NCI-H2196 treated with DMSO at 0.1 percent for 48 hours (cell line): Measurements from ENCODE around the gene MB21D2.
"Not testable (repeated sequence)": the region's sequence is repeated elsewhere in the genome, so short reads cannot be mapped to it uniquely, and the experiment has no call there.

Source experiments
- DNase-seq: peaks from one replicate; lab custom pipeline; 2025; ENCODE audit not compliant: unreplicated experiment; lab: John Stamatoyannopoulos, UW

The MB21D2 gene

GRCh38 chr3:192812743-192813383, 104.8 kb downstream of the MB21D2 start:
- DNase-seq, result peak; percentile 59

- no peak for DNase-seq
Observed at GRCh38 chr3:192805711-192806110, 111.9 kb downstream of the MB21D2 start.

GRCh38 chr3:192804502-192804901, 113.2 kb downstream of the MB21D2 start:
- no peak for DNase-seq

GRCh38 chr3:192802957-192803899, 114.4 kb downstream of the MB21D2 start:
- DNase-seq, result peak; percentile 77

GRCh38 chr3:192801985-192802384, 115.7 kb downstream of the MB21D2 start:
- DNase-seq, result no peak

GRCh38 chr3:192799721-192800120, 117.9 kb downstream of the MB21D2 start:
- no peak for DNase-seq

- DNase-seq, result no peak
Observed at GRCh38 chr3:192795021-192795420, 122.6 kb downstream of the MB21D2 start.

GRCh38 chr3:192794216-192794615, 123.4 kb downstream of the MB21D2 start:
- no peak for DNase-seq

GRCh38 chr3:192788816-192789515, 128.7 kb downstream of the MB21D2 start:
- DNase-seq, result not testable (repeated sequence)

GRCh38 chr3:192778508-192778907, 139.1 kb downstream of the MB21D2 start:
- DNase-seq, result no peak

- not testable (repeated sequence) for DNase-seq
Observed at GRCh38 chr3:192774341-192774740, 143.3 kb downstream of the MB21D2 start.

- DNase-seq, result peak; percentile 48
Observed at GRCh38 chr3:192772240-192772894, 145.3 kb downstream of the MB21D2 start.

GRCh38 chr3:192758654-192759053, 159.0 kb downstream of the MB21D2 start:
- no peak for DNase-seq

- no peak for DNase-seq
Observed at GRCh38 chr3:192751148-192751547, 166.5 kb downstream of the MB21D2 start.

- no peak for DNase-seq
Observed at GRCh38 chr3:192750201-192750600, 167.5 kb downstream of the MB21D2 start.

- DNase-seq, result no peak
Observed at GRCh38 chr3:192747746-192748145, 169.9 kb downstream of the MB21D2 start.

GRCh38 chr3:192747145-192747544, 170.5 kb downstream of the MB21D2 start:
- DNase-seq, result no peak
